ENCODE data around the gene CCDC33.

The CCDC33 gene

DNA sequence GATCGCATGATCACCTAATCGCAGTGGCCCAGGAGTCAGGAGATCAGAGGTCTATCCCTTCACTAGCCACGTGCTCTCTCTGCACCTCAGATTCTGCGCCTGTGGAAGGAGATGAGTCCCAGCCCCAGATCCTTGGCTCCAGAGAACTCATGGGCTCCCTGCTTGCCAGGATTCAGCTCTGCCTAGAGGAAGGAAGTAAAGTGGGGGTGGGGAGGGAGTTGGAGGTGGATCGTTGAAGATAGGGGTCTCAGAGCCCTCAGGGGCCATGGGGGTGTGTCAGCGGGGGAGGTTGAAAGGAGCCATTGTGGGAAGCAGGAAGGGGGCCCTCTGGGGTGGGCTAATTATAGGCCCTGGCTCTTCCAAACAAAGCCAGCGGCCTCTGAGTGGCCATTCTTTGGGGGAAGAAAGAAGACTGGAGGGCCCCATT lies 22.3 kb upstream of the CCDC33 start:
- no peak overlapping the region for H3K4me3 ChIP-seq (ENCODE audit: low read depth, low read length)
- no peak for DNase-seq (ENCODE audit: low read depth)
- TF ChIP-seq, protein P1, sequence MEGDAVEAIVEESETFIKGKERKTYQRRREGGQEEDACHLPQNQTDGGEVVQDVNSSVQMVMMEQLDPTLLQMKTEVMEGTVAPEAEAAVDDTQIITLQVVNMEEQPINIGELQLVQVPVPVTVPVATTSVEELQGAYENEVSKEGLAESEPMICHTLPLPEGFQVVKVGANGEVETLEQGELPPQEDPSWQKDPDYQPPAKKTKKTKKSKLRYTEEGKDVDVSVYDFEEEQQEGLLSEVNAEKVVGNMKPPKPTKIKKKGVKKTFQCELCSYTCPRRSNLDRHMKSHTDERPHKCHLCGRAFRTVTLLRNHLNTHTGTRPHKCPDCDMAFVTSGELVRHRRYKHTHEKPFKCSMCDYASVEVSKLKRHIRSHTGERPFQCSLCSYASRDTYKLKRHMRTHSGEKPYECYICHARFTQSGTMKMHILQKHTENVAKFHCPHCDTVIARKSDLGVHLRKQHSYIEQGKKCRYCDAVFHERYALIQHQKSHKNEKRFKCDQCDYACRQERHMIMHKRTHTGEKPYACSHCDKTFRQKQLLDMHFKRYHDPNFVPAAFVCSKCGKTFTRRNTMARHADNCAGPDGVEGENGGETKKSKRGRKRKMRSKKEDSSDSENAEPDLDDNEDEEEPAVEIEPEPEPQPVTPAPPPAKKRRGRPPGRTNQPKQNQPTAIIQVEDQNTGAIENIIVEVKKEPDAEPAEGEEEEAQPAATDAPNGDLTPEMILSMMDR (conservative IDR thresholded peaks at IDR 0.05; ENCODE audit: low read depth, low read length): no peak

DNA sequence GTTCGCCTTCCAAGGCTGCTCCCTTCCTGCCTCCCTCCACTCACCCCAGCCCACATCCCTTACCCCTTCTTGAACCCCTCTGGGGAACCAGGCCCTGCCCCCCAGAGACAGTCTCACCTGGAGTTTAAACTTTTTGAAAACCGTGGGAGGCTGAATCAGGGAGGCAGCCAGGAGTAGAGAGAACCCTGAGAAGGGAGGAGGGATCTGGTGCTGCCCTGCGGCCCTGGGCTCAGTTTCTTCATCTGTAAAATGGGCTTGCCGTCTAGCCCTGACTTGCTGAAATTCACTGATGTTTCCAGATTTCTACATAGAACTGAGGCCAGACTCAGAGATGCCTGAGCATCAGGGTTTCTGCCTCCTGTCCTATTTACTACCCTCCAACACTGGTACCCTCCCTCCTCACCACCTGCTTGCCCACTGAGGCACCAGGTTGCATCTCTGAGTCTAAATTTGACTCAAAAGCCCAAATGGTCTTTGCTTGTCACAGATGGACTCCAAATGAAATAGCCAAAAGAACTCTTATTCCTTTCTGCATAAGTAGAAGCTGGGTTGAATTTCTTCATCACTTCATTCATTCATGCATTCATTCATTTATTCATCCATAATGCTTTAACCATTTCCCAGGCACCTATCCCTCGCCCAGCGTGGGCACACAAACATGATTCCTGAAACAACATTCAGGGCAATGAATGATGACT lies 21.7 kb upstream of the CCDC33 start:
- DNase-seq (ENCODE audit: low read depth): no peak
- TF ChIP-seq, protein P1 (conservative IDR thresholded peaks at IDR 0.05; ENCODE audit: low read depth, low read length): no peak
- H3K4me3 ChIP-seq (ENCODE audit: low read depth, low read length): no peak overlapping the region

DNA sequence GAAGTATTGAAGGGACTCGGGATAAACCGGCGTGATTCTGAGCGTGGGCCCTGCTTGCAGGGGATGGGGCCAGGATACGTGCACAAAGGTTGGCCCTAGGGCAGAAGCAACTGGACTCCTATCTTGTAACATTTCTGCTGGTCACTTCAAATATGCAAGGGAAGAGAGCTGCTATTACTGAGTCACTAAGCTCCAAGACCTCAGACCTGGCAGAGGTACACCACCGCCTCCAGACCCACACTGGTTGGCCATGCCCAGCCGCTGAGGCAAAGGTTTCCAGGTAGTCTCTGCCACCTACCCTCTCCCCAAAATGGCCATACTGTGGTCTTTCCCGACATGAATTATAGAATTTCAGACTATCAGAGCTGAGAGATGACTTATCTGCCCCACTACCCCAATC lies 20.2 kb upstream of the CCDC33 start:
- DNase-seq (ENCODE audit: low read depth): no peak

DNA sequence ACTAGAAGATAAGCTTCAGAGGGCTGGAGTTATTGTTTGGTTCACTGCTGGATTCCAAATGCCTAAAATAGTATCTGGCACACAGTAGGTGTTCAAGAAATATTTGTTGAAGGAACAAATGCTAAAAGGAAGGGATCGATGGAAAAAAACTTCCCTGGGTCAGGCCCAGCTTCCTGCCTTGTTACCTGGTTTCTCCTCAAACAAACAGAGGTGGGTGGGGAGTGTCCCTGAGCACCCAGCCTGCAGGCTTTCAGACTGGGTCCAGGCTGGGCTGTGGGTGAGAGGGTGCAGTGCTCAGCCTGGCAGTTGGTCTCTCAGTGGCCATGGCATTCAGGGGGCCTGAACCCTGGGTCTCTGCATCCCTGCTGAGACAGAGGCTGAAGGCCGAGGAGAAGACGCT lies 19.2 kb upstream of the CCDC33 start:
- DNase-seq (ENCODE audit: low read depth): no peak
- TF ChIP-seq, protein P1 (conservative IDR thresholded peaks at IDR 0.05; ENCODE audit: low read depth, low read length): no peak
- H3K4me3 ChIP-seq (ENCODE audit: low read depth, low read length): no peak overlapping the region

More for the DNA sequence above, 20.2 kb upstream of the CCDC33 start:
- H3K4me3 ChIP-seq (ENCODE audit: low read depth, low read length): no peak overlapping the region
- TF ChIP-seq, protein P1 (conservative IDR thresholded peaks at IDR 0.05; ENCODE audit: low read depth, low read length): no peak

DNA sequence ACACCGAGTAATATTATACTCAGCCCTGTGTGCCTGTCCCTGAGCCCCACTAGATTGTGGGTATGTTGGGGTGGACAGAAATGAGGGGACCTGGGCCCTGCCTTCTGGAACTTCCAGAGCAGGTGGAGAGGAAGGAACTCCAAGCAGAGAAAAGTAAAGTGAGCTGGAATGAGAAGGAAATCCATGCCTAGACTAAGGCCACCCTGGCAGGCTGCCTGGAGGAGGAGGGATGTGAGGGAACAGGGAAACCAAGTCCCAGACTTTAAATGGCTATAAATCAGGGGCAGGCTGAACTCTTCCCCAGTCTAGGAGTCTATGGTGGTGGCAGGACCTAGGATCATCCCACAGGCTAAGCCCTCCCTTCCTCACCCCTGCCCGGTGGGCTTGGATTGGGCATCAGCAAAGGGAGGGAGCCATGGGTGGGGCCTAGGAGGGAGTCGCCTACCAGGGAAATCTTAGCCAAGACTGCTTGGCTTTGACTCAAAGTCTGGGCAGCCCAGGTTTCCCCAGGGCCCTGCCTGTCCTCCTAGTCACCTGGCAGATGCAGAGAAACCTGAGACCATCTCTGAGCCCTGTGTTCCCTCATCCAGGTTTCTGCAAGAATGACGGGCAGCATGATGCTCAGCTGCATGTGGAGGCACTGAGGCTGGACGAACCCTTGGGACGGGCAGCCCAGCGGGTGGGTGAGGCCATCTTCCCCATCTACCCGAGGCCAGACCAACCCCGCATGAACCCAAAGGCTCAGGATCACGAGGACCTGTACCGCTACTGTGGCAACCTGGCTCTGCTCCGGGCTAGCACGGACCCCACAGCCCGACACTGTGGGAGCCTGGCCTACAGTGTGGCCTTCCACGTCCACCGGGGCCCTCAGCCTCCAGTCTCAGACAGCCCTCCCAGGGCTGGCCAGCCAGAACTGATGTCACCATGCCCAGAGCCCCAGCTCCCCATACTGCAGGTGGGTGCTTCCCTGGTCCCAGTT lies 17.9 kb upstream of the CCDC33 start:
- no peak overlapping the region for H3K4me3 ChIP-seq (ENCODE audit: low read depth, low read length)
- TF ChIP-seq, protein P1 (conservative IDR thresholded peaks at IDR 0.05; ENCODE audit: low read depth, low read length): no peak
- no peak for DNase-seq (ENCODE audit: low read depth)

DNA sequence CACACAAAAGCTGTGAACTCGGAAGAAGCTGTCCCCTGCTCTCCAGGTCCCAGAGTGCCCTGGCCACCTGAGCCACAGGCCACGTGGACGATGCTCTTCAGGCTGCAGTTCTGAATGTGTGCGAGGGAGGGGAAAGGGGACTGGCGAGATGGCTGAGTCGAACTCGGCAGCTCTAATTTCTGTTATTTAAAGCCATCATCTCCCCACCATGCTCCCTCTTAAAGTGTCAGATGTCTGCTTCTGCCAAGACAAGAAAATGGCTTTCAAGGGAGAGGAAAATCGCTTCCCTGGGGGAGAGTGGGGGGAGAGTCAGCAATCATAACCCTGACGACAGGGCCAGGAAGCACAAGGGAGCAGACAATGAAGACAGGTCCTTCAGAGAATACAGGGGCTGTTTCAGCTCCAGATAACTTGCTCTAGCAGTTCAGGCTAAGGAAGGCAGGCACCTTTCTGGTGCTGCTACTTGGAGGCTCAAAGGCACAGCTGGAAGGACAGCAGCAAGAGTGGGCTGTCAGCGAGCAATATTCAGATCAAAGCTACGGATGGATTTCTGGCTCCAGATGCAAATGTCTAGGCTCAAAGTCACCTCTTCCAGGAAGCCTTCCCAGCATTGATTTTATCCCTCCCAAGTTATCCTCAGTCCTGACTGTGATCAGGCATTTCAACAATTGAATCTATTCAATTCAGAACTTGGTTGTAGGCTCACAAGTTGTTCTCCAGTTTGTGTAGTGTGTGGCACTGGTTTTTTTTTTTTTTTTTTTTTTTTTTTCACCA lies 15.5 kb upstream of the CCDC33 start:
- H3K4me3 ChIP-seq (ENCODE audit: low read depth, low read length): no peak overlapping the region
- TF ChIP-seq, protein P1 (conservative IDR thresholded peaks at IDR 0.05; ENCODE audit: low read depth, low read length): no peak
- no peak for DNase-seq (ENCODE audit: low read depth)
